ENCODE results near the gene IFNB1. TPM values are rescaled to one million over a fixed set of nuclear protein-coding genes. Genes with fewer than 3 reads are reported as not detected.

IFNB1 gene
- total RNA-seq, 2 experiments from 2014 or later: 0.26 to 1.7 TPM

GRCh38 chr9:21070171-21070571, 7.6 kb downstream of the IFNB1 start:
- Mint-ChIP-seq H3K9me3 (no peaks in the 10 kb centered on the region), H3K27me3 (peaks cover 2% of the 10 kb centered on the region), H3K36me3 (no peaks in the 10 kb centered on the region), H3K27ac (no peak overlapping the region), H3K4me3 (no peak overlapping the region), H3K4me1 (ENCODE audit: low read depth) (no peaks in the 10 kb centered on the region)
- intact Hi-C loops (cut with micrococcal nuclease): no loop called here
- CTCF ChIA-PET: interaction anchor here (0.6 kb wide), 1 partner anchor 17 kb away, joined by 3 read pairs; no protein-coding TSS in a partner anchor
- DNase-seq: no peak
- POLR2A ChIA-PET: no interaction called here

- ChIA-PET POLR2A (no interaction called here), CTCF (interaction anchor here (0.7 to 1.8 kb wide), 2 partner anchors 11 to 453 kb away, joined by 3 to 6 read pairs; no protein-coding TSS in a partner anchor)
- Mint-ChIP-seq H3K9me3 (no peaks in the 10 kb centered on the region), H3K27ac (no peak overlapping the region), H3K27me3 (no peaks in the 10 kb centered on the region), H3K4me3 (no peak overlapping the region), H3K36me3 (no peaks in the 10 kb centered on the region), H3K4me1 (ENCODE audit: low read depth) (peaks cover 11% of the 10 kb centered on the region)
- intact Hi-C loops (cut with micrococcal nuclease): no loop called here
- DNase-seq: peak; percentile 13
These were observed 16.7 kb downstream of the IFNB1 start for GRCh38 chr9:21060919-21061561.

GRCh38 chr9:21056931-21057330, 20.8 kb downstream of the IFNB1 start:
- Mint-ChIP-seq H3K27me3 (no peaks in the 10 kb centered on the region), H3K4me1 (ENCODE audit: low read depth) (peaks cover 11% of the 10 kb centered on the region), H3K27ac (no peak overlapping the region), H3K4me3 (no peak overlapping the region), H3K9me3 (no peaks in the 10 kb centered on the region), H3K36me3 (no peaks in the 10 kb centered on the region)
- CTCF ChIA-PET: no interaction called here
- intact Hi-C loops (cut with micrococcal nuclease): no loop called here
- no peak for DNase-seq
- POLR2A ChIA-PET: no interaction called here

GRCh38 chr9:21053851-21054250, 23.9 kb downstream of the IFNB1 start:
- H3K9me3 Mint-ChIP-seq: no peaks in the 10 kb centered on the region
- H3K4me1 Mint-ChIP-seq (ENCODE audit: low read depth): no peaks in the 10 kb centered on the region
- intact Hi-C loops (cut with micrococcal nuclease): no loop called here
- ChIA-PET POLR2A (no interaction called here), CTCF (no interaction called here)
- H3K27ac Mint-ChIP-seq: no peak overlapping the region
- H3K4me3 Mint-ChIP-seq: no peak overlapping the region
- H3K27me3 Mint-ChIP-seq: no peaks in the 10 kb centered on the region
- H3K36me3 Mint-ChIP-seq: no peaks in the 10 kb centered on the region
- DNase-seq: no peak

GRCh38 chr9:21047281-21047691, 30.5 kb downstream of the IFNB1 start:
- Mint-ChIP-seq H3K27ac (no peak overlapping the region), H3K4me3 (no peak overlapping the region), H3K4me1 (ENCODE audit: low read depth) (no peaks in the 10 kb centered on the region), H3K9me3 (no peaks in the 10 kb centered on the region), H3K36me3 (no peaks in the 10 kb centered on the region), H3K27me3 (no peaks in the 10 kb centered on the region)
- ChIA-PET POLR2A (no interaction called here), CTCF (no interaction called here)
- intact Hi-C loops (cut with micrococcal nuclease): no loop called here
- DNase-seq: no peak

GRCh38 chr9:21043841-21044240, 33.9 kb downstream of the IFNB1 start:
- intact Hi-C loops (cut with micrococcal nuclease): no loop called here
- CTCF ChIA-PET: no interaction called here
- Mint-ChIP-seq H3K4me3 (no peak overlapping the region), H3K36me3 (no peaks in the 10 kb centered on the region), H3K27ac (no peak overlapping the region), H3K4me1 (ENCODE audit: low read depth) (peaks cover 5% of the 10 kb centered on the region), H3K9me3 (no peaks in the 10 kb centered on the region), H3K27me3 (no peaks in the 10 kb centered on the region)
- POLR2A ChIA-PET: no interaction called here
- DNase-seq: no peak

- intact Hi-C loops (cut with micrococcal nuclease): no loop called here
- no peaks in the 10 kb centered on the region for H3K36me3 Mint-ChIP-seq
- peaks cover 5% of the 10 kb centered on the region for H3K4me1 Mint-ChIP-seq (ENCODE audit: low read depth)
- H3K27me3 Mint-ChIP-seq: no peaks in the 10 kb centered on the region
- DNase-seq: no peak
- ChIA-PET POLR2A (no interaction called here), CTCF (no interaction called here)
- no peak overlapping the region for H3K4me3 Mint-ChIP-seq
- H3K27ac Mint-ChIP-seq: no peak overlapping the region
- H3K9me3 Mint-ChIP-seq: no peaks in the 10 kb centered on the region
These were observed 35.3 kb downstream of the IFNB1 start for GRCh38 chr9:21042466-21042865.

GRCh38 chr9:21039302-21039701, 38.4 kb downstream of the IFNB1 start:
- peaks cover 5% of the 10 kb centered on the region for H3K4me1 Mint-ChIP-seq (ENCODE audit: low read depth)
- no peaks in the 10 kb centered on the region for H3K27me3 Mint-ChIP-seq
- H3K9me3 Mint-ChIP-seq: no peaks in the 10 kb centered on the region
- H3K27ac Mint-ChIP-seq: no peak overlapping the region
- no peak for DNase-seq
- intact Hi-C loops (cut with micrococcal nuclease): loop anchor here (10.0 kb wide), 1 partner anchor 295 kb away; the partner anchor contains the start of gene KLHL9
- CTCF ChIA-PET: no interaction called here
- no peak overlapping the region for H3K4me3 Mint-ChIP-seq
- H3K36me3 Mint-ChIP-seq: no peaks in the 10 kb centered on the region
- POLR2A ChIA-PET: no interaction called here

- Mint-ChIP-seq H3K4me3 (no peak overlapping the region), H3K27me3 (no peaks in the 10 kb centered on the region), H3K9me3 (no peaks in the 10 kb centered on the region), H3K36me3 (no peaks in the 10 kb centered on the region), H3K4me1 (ENCODE audit: low read depth) (peaks cover 17% of the 10 kb centered on the region), H3K27ac (no peak overlapping the region)
- CTCF ChIA-PET: no interaction called here
- POLR2A ChIA-PET: no interaction called here
- DNase-seq: no peak
- intact Hi-C loops (cut with micrococcal nuclease): loop anchor here (10.0 kb wide), 1 partner anchor 298 kb away; the partner anchor contains the start of gene KLHL9
These were observed 40.5 kb downstream of the IFNB1 start for GRCh38 chr9:21037278-21037677.

GRCh38 chr9:21031808-21032183, 45.9 kb downstream of the IFNB1 start:
- ChIA-PET CTCF (no interaction called here), POLR2A (interaction anchor here (1.1 to 2.4 kb wide), 4 partner anchors 32 to 409 kb away, joined by 3 to 14 read pairs (median 7); partner anchors contain the start of gene MLLT3)
- Mint-ChIP-seq H3K36me3 (peaks cover 4% of the 10 kb centered on the region), H3K4me3 (peak overlapping the region; percentile 60), H3K9me3 (no peaks in the 10 kb centered on the region), H3K27me3 (no peaks in the 10 kb centered on the region), H3K4me1 (ENCODE audit: low read depth) (peaks cover 20% of the 10 kb centered on the region), H3K27ac (peak overlapping the region; percentile 66)
- intact Hi-C loops (cut with micrococcal nuclease): loop anchor here (1.0 to 10.0 kb wide), 8 partner anchors 51 to 1055 kb away; partner anchors contain the start of gene KLHL9
- no peak for DNase-seq

- CTCF ChIA-PET: interaction anchor here (0.6 to 1.2 kb wide), 4 partner anchors 31 to 346 kb away, joined by 3 to 4 read pairs (median 3); no protein-coding TSS in a partner anchor
- Mint-ChIP-seq H3K27me3 (no peaks in the 10 kb centered on the region), H3K4me1 (ENCODE audit: low read depth) (peaks cover 21% of the 10 kb centered on the region), H3K27ac (peak within 1 kb of the TSS; percentile 66), H3K36me3 (peaks cover 4% of the 10 kb centered on the region), H3K4me3 (peak within 1 kb of the TSS; percentile 60), H3K9me3 (no peaks in the 10 kb centered on the region)
- intact Hi-C loops (cut with micrococcal nuclease): loop anchor here (1.0 to 10.0 kb wide), 8 partner anchors 51 to 1054 kb away; partner anchors contain the start of gene KLHL9
- POLR2A ChIA-PET: interaction anchor here (0.8 to 2.4 kb wide), 6 partner anchors 31 to 409 kb away, joined by 3 to 14 read pairs (median 5); partner anchors contain the start of genes FOCAD and MLLT3
- DNase-seq: peak; percentile 77
These were observed 46.5 kb downstream of the IFNB1 start, which contains the start of gene HACD4 for GRCh38 chr9:21031091-21031807. Gene HACD4, minus strand, starts transcription at chr9:21031640. Its CDS starts 50 bp downstream, at chr9:21031590.

- H3K9me3 Mint-ChIP-seq: no peaks in the 10 kb centered on the region
- H3K27ac Mint-ChIP-seq: no peak overlapping the region
- intact Hi-C loops (cut with micrococcal nuclease): loop anchor here (1.0 to 10.0 kb wide), 12 partner anchors 33 to 1054 kb away; partner anchors contain the start of gene KLHL9
- H3K4me1 Mint-ChIP-seq (ENCODE audit: low read depth): peaks cover 28% of the 10 kb centered on the region
- peak; percentile 52 for DNase-seq
- peaks cover 11% of the 10 kb centered on the region for H3K36me3 Mint-ChIP-seq
- H3K4me3 Mint-ChIP-seq: no peak overlapping the region
- ChIA-PET POLR2A (interaction anchor here (0.6 to 2.4 kb wide), 8 partner anchors 29 to 1869 kb away, joined by 3 to 14 read pairs (median 4); partner anchors contain the start of genes FOCAD and MLLT3), CTCF (interaction anchor here (0.6 to 1.2 kb wide), 5 partner anchors 30 to 345 kb away, joined by 3 to 4 read pairs (median 3); no protein-coding TSS in a partner anchor)
- H3K27me3 Mint-ChIP-seq: no peaks in the 10 kb centered on the region
These were observed 47.2 kb downstream of the IFNB1 start for GRCh38 chr9:21030389-21031035.

Data from activated CD4-positive, alpha-beta memory T cell treated with anti-CD3 and anti-CD28 coated beads for 36 hours (primary cell).